Measurements from ENCODE around the gene CA6. TPM values are rescaled to one million over a fixed set of nuclear protein-coding genes. Genes with fewer than 3 reads are reported as not detected.

Gene CA6
- total and polyA plus RNA-seq, 2 of the 8 experiments (the other 6 are each of a cell fraction or from before 2014, with no cell fraction given): not detected

- TF ChIP-seq RAD21 (IDR thresholded peaks at IDR 0.05 in 1 of 2, conservative IDR thresholded peaks at IDR 0.05 in 1 of 2; ENCODE audit: low read depth in 2 of 2, low read length in 2 of 2): peak in 1 of 2 experiments; percentile 9; a peak in 1 of 4 replicates
- TF ChIP-seq SP2 (IDR thresholded peaks at IDR 0.05; ENCODE audit: low read length): no peak
- H2BK120ac ChIP-seq (replicated peaks; ENCODE audit: low read depth, low read length): no peak overlapping the region
- no peak overlapping the region for H3K14ac ChIP-seq (ENCODE audit: insufficient read length)
- H3K79me2 ChIP-seq (ENCODE audit: control insufficient read depth in 1 of 2, insufficient read depth in 2 of 2, low read length in 2 of 2): no peaks in the 10 kb centered on the region
- no peak overlapping the region for H3K4me3 ChIP-seq (ENCODE audit: extremely low read depth in 1 of 4, insufficient read depth in 2 of 4, low read depth in 3 of 4, low read length in 4 of 4)
- no peak overlapping the region for H2AFZ ChIP-seq (ENCODE audit: low read length)
- CTCF ChIA-PET (ENCODE audit: partially characterized antibody): interaction anchor here (1.0 kb wide), 1 partner anchor 31 kb away, joined by 3 read pairs; no protein-coding TSS in a partner anchor
- POLR2A ChIA-PET (ENCODE audit: partially characterized antibody): no interaction called here
- H3K4me1 ChIP-seq (replicated peaks in 1 of 4; ENCODE audit: control insufficient read depth in 3 of 4, insufficient read depth in 4 of 4, low read length in 3 of 4): peaks cover 0 to 1% (median under 1%) of the 10 kb centered on the region in 4 experiments; a peak in 1 of 7 replicates
- no peak overlapping the region for H2AK5ac ChIP-seq (ENCODE audit: low read depth, low read length)
- no peak overlapping the region for H3K56ac ChIP-seq (replicated peaks; ENCODE audit: insufficient read length, low read depth, low read length)
- no peak overlapping the region for H3K9ac ChIP-seq (replicated peaks in 1 of 4; ENCODE audit: extremely low read depth in 1 of 4, low read depth in 3 of 4, low read length in 3 of 4)
- H3K18ac ChIP-seq (ENCODE audit: extremely low read depth, low read length): no peak overlapping the region
- no peak overlapping the region for H3K23ac ChIP-seq (ENCODE audit: insufficient read length)
- WGBS, 2 experiments (ENCODE audit: extremely low coverage in 1 of 2, insufficient coverage in 1 of 2, insufficient read length in 1 of 2, insufficient replicate concordance in 2 of 2, low coverage in 1 of 2, low lambda C conversion rate in 2 of 2, missing lambda C conversion rate in 1 of 2): 94% methylated on average over 6 of the region's 6 CpGs; no CpG with 5 or more reads in 1 of the 2 experiments
- no peak overlapping the region for H4K91ac ChIP-seq (replicated peaks; ENCODE audit: insufficient read length, low read length)
- H2BK15ac ChIP-seq (ENCODE audit: low read length): no peak overlapping the region
- no peak overlapping the region for H2BK12ac ChIP-seq (ENCODE audit: low read depth, low read length)
- no peaks in the 10 kb centered on the region for H4K20me1 ChIP-seq (replicated peaks in 1 of 2; ENCODE audit: control insufficient read depth in 1 of 2, insufficient read depth in 2 of 2, low read length in 2 of 2)
- DNase-seq (ENCODE audit: low read depth in 1 of 2, low spot score in 2 of 2) (no peak), FAIRE-seq (no peak)
- H3K9me3 ChIP-seq (ENCODE audit: insufficient read depth in 2 of 2, low read depth in 1 of 2, low read length in 1 of 2): 0 out of 4 replicates have a peak, but pooled peaks cover 0 to 3% of the 10 kb centered on the region in 2 experiments
- no peak overlapping the region for H4K8ac ChIP-seq (ENCODE audit: extremely low read depth, insufficient read depth, low read length)
- no peak overlapping the region for H4K5ac ChIP-seq (ENCODE audit: insufficient read length, low read depth, low read length)
- H3K27ac ChIP-seq (ENCODE audit: low read depth, low read length): no peak overlapping the region
- H3K36me3 ChIP-seq (ENCODE audit: control insufficient read depth in 2 of 4, insufficient read depth in 4 of 4, low read length in 3 of 4): no peaks in the 10 kb centered on the region
- H3K79me1 ChIP-seq (ENCODE audit: low read depth, low read length): no peaks in the 10 kb centered on the region
- no peak overlapping the region for H2BK20ac ChIP-seq (ENCODE audit: low read length)
- no peak overlapping the region for H3K4ac ChIP-seq (replicated peaks; ENCODE audit: insufficient read length, low read depth, low read length)
- H3K4me2 ChIP-seq (ENCODE audit: insufficient read depth in 1 of 2, low read depth in 2 of 2, low read length in 2 of 2): no peak overlapping the region
- no peaks in the 10 kb centered on the region for H3K23me2 ChIP-seq (ENCODE audit: low read depth, low read length)
- no peak overlapping the region for H2BK5ac ChIP-seq (ENCODE audit: low read depth, low read length)
- no peaks in the 10 kb centered on the region for H3K27me3 ChIP-seq (replicated peaks in 1 of 4; ENCODE audit: control insufficient read depth in 3 of 4, extremely low read depth in 1 of 4, insufficient read depth in 3 of 4, low read length in 3 of 4)
Measured at GRCh38 chr1:8903410-8903809, 42.3 kb upstream of the CA6 start.
